NOMO-1 (cell line): Measurements from ENCODE around the gene PSD2.

ENCODE experiments used
- DNase-seq, 2 experiments: peaks; one replicate each; lab custom pipeline; 2025; ENCODE audit not compliant: unreplicated experiment in 2 of 2; lab: John Stamatoyannopoulos, UW

PSD2 gene

DNA sequence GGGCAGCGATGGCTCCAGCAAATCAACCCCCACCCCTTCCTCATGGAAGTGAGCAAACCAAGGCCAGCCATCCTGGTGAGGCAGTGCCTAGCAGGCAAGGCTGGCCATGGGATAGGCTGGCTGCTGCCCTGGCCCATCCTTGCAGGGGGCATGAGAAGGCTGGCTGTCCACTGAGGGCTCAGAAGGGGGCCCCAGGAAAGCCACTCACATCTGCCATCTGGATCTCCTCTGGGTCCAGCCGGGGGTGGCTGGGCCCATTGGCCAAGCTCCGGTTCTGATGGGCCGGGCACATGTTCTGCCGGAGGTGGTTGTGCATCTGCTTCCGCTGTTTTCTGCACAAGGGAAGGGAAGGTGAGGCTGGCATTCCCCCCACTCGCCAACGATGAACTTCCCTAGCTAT, 57.1 kb downstream of the PSD2 start:
- no peak for DNase-seq

- DNase-seq, result no peak
Measured at GRCh38 chr5:139854029-139854605, 58.5 kb downstream of the PSD2 start.

- no peak for DNase-seq
Measured at GRCh38 chr5:139854953-139855352, 59.3 kb downstream of the PSD2 start.

GRCh38 chr5:139855451-139855850, 59.8 kb downstream of the PSD2 start:
- no peak for DNase-seq

DNA sequence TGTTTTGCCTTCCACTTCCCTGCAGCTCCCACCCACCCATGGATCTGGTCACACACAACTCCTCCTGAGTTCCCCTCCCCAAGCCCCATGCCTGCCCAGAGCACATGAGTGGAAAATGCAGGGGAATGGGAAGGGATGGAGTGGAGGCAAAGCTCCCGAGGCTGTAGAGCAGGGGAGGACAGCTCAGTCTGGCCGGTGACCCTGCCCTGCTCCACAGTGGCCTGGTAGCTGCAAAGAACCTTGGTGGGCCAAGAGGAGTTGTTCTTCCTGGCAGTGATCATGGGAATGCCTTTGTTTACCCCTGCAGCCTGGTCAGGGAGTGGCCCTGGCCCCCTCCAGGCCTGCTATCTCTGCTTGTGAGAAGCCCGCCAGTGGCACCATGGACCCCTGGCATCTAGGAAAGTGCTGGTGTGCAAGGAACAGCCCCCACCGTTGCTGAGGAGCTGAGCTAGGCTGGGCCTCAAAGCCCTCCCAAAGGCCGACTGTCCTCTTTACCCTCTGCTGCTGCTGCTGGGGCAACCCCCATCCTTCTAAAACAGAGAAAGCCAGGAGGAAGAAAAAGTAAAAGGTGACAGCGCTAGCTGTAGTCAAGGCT, 60.4 kb downstream of the PSD2 start:
- DNase-seq, result no peak

GRCh38 chr5:139856714-139857113, 61.1 kb downstream of the PSD2 start:
- no peak for DNase-seq

DNA sequence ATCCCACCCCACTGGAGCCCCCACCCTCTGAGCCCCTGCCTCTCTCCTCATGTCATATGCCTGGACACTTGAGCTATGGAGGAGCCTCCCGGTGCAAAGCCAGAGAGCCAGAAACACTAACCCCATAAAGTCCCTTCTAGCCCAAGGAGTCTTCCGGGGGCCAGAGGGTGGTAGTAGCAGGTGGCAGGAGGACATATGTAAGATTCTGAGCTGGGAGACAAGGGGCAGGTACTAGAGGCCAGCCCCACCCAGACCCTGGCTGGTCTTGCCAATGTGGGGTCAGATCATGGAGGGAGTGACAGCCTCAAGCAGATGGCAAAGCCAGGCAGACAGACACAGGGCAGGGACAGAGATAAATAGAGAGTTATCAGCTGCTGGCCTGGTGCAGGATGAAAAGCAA, 63.4 kb downstream of the PSD2 start:
- no peak for DNase-seq

GRCh38 chr5:139861021-139861888, 65.6 kb downstream of the PSD2 start:
- no peak for DNase-seq

DNA sequence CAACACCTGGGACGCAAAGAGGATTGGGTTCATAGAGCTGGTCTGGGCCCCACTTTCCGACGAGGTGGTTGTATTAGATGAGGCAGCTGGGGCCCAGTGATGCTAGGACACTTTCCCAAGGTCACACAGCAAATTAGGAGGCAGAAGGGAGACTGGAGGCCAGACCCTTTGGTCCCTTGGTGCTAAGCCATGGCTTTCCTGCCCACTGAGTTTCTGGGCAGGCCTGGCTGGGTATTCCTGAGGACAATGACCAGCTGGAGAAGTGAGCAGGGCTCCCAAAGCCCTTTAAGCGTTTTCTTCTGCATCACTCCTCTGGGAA, 66.2 kb downstream of the PSD2 start:
- no peak for DNase-seq

DNA sequence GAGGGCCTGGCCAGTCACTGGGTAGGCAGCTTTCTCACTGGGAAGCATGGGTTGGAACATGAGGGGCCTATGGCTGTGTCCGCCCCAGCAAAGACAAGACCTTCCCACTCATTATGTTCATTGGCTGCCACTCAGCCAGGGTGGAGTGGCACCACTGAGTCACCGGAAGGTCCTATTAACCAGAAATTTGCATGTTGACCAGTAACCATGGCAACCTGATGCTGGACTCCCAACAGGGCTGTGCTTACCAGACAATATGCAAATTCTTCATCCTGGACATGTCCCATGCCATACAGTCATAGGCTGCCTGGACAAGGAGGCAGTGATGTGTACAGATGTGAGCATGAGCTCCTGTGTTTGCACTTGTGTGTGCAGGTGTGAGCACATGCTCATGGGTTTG, 66.7 kb downstream of the PSD2 start:
- DNase-seq, result no peak

DNA sequence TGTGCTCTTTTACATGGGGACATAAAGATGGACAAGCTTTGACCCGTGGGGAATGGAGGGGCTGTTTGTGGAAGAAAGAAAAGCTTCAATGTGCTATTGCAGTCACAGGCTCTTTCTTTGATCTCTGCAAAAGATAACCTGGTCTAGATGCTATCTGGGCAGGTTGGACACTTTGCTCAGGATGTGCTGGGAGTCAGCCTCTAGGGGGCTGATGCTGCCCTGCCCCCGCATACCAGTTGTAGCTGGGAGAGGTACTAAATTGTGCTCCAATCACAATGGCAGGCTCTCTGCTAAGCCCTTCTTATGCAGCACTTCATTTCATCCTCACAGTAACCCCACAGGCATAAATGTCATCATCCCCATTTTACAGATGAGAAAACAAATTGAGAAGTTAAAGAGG, 67.2 kb downstream of the PSD2 start:
- DNase-seq, result no peak

GRCh38 chr5:139863361-139863760, 67.8 kb downstream of the PSD2 start:
- DNase-seq, result no peak

GRCh38 chr5:139863855-139864558, 68.4 kb downstream of the PSD2 start:
- DNase-seq, result peak; percentile 34 to 47

GRCh38 chr5:139864716-139865483, 69.3 kb downstream of the PSD2 start:
- DNase-seq, result no peak

- DNase-seq, result no peak
Measured at GRCh38 chr5:139867109-139867508, 71.5 kb downstream of the PSD2 start.

- no peak for DNase-seq
Measured at GRCh38 chr5:139867581-139867980, 72.0 kb downstream of the PSD2 start.

GRCh38 chr5:139869042-139869790, 73.6 kb downstream of the PSD2 start:
- DNase-seq, result no peak

- DNase-seq, result no peak
Measured at GRCh38 chr5:139870677-139871076, 75.1 kb downstream of the PSD2 start.

DNA sequence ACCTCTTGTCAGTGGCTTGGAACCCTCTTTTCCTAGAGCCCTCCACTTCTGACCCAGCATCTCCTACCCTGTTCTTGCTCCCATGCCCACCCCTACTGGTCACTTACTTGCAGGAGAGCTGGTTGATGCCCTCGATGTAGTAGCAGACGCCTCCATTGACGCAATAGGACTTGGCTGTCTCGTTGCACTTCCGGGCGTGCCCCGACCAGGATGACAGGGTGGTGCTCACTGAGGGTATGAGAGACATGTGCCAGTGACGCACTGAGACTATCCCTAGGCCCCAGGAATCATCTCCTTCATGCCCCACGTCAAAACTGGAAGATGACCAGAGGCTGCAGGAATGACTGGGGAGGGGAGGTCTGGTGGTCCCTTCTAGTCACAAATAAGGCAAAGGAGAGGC, 76.0 kb downstream of the PSD2 start:
- DNase-seq, result no peak
